ENCODE data around the gene VAV3.

VAV3 gene

DNA sequence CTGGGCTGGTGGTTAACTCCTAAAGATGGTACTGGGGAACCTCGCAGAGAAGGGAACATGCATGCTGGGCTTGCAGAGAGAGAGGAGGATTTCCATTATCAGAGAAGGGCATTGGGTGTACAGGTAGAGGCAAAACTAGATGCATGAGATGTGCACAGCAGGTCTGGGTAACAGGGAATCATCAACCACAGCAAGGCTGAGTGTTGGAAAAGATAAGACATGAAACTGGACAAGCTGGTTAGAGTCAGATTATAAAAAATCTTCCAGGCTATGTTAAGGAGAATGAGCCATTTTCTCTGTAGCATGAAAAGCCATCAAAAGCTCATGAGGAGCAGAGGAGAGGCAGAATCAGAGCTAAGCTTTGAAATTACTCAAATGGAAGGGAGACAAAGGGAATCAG is 147.8 kb downstream of the VAV3 start:
- Histone ChIP-seq H3K4me3 (ENCODE audit: low read length in 2 of 2) (no peak overlapping the region), H3K36me3 (ENCODE audit: control insufficient read depth in 2 of 2, insufficient read depth in 2 of 2, low read length in 2 of 2) (no peaks in the 10 kb centered on the region), H3K27ac (ENCODE audit: low read length) (no peak overlapping the region), H3K27me3 (ENCODE audit: control insufficient read depth in 1 of 2, insufficient read depth in 2 of 2, low read length in 2 of 2) (no peaks in the 10 kb centered on the region), H3K9ac (ENCODE audit: low read length in 2 of 2) (no peak overlapping the region), H3K4me1 (ENCODE audit: control insufficient read depth, insufficient read depth, low read length) (no peaks in the 10 kb centered on the region), H3K9me3 (ENCODE audit: control insufficient read depth in 2 of 2, low read length in 2 of 2) (no peaks in the 10 kb centered on the region)

DNA sequence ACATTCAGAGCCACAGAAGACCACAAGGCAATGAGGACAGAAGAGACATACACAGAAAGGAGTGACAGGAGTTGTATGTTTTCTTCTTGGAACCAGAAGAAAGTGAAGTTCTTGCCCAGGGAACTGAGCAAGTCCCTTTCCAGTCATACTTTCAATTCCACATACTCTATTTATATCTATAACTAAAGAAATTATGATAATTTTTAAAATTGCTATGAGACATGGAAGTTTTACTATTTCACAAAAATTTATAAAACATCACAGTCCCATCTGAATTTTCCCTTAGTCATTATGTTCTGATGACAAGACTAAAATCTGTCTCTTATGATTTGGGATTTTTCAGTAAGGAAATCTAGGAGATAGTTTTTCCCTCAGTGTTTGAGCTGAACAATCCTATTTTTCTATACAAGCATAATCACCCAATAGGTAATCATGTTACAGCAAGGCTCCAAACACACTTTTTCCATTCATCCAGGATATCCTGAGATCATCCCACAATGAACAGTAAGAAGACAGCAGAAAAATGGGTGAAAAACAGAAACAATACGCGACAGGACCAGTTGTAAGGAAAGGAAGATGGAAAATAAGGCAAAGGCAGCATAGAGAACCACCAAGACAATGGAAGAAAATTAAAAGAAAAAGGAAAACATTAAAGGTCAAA is 154.6 kb downstream of the VAV3 start:
- Histone ChIP-seq H3K9me3 (ENCODE audit: control insufficient read depth in 2 of 2, low read length in 2 of 2) (no peaks in the 10 kb centered on the region), H3K9ac (ENCODE audit: low read length in 2 of 2) (no peak overlapping the region), H3K27ac (ENCODE audit: low read length) (no peak overlapping the region), H3K27me3 (ENCODE audit: control insufficient read depth in 1 of 2, insufficient read depth in 2 of 2, low read length in 2 of 2) (no peaks in the 10 kb centered on the region), H3K36me3 (ENCODE audit: control insufficient read depth in 2 of 2, insufficient read depth in 2 of 2, low read length in 2 of 2) (no peaks in the 10 kb centered on the region), H3K4me3 (ENCODE audit: low read length in 2 of 2) (no peak overlapping the region), H3K4me1 (ENCODE audit: control insufficient read depth, insufficient read depth, low read length) (no peaks in the 10 kb centered on the region)

DNA sequence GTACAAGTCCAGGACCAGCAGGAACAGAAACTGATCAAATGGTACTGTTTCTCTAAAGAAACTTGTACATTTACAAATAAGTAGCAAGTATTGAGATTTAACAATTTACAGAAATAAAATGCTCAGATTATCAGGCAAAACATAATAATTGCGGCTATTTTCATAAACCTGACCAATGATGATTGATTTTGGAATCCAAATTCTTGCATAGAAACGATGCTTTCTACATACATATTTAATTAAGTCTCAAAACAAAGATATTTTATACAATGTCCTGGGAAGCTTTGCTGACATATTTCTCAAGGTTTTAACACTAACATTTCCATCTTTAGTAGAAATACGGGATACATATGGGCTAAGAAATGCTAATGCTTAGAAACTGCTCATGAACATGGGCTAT is 157.1 kb downstream of the VAV3 start:
- H3K4me1 ChIP-seq (ENCODE audit: control insufficient read depth, insufficient read depth, low read length) = no peaks in the 10 kb centered on the region
- H3K27ac ChIP-seq (ENCODE audit: low read length) = no peak overlapping the region
- no peaks in the 10 kb centered on the region for H3K36me3 ChIP-seq (ENCODE audit: control insufficient read depth in 2 of 2, insufficient read depth in 2 of 2, low read length in 2 of 2)
- H3K27me3 ChIP-seq (ENCODE audit: control insufficient read depth in 1 of 2, insufficient read depth in 2 of 2, low read length in 2 of 2) = no peaks in the 10 kb centered on the region
- H3K9me3 ChIP-seq (ENCODE audit: control insufficient read depth in 2 of 2, low read length in 2 of 2) = no peaks in the 10 kb centered on the region
- H3K9ac ChIP-seq (ENCODE audit: low read length in 2 of 2) = no peak overlapping the region
- no peak overlapping the region for H3K4me3 ChIP-seq (ENCODE audit: low read length in 2 of 2)

DNA sequence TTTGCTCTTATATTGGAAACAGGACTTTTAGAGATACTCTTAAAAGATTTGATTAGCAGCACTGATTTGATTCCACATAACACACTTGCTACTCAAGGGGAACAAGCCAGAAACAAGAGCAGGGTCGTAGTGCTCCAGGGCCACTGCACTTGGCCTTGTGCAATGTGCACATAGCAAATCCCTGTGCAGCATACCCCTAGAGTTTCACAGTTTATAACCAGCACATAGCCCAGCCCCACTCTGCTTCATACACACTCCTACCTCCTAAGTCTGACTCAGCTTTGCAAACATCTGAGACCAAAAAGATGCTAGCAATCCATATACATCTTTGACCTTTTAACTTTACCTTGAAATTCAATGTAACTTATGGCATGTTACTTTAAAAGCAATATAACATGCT is 157.6 kb downstream of the VAV3 start:
- H3K27ac ChIP-seq (ENCODE audit: low read length) = no peak overlapping the region
- H3K36me3 ChIP-seq (ENCODE audit: control insufficient read depth in 2 of 2, insufficient read depth in 2 of 2, low read length in 2 of 2) = no peaks in the 10 kb centered on the region
- no peak overlapping the region for H3K9ac ChIP-seq (ENCODE audit: low read length in 2 of 2)
- no peaks in the 10 kb centered on the region for H3K4me1 ChIP-seq (ENCODE audit: control insufficient read depth, insufficient read depth, low read length)
- H3K27me3 ChIP-seq (ENCODE audit: control insufficient read depth in 1 of 2, insufficient read depth in 2 of 2, low read length in 2 of 2) = no peaks in the 10 kb centered on the region
- H3K9me3 ChIP-seq (ENCODE audit: control insufficient read depth in 2 of 2, low read length in 2 of 2) = no peaks in the 10 kb centered on the region
- no peak overlapping the region for H3K4me3 ChIP-seq (ENCODE audit: low read length in 2 of 2)

DNA sequence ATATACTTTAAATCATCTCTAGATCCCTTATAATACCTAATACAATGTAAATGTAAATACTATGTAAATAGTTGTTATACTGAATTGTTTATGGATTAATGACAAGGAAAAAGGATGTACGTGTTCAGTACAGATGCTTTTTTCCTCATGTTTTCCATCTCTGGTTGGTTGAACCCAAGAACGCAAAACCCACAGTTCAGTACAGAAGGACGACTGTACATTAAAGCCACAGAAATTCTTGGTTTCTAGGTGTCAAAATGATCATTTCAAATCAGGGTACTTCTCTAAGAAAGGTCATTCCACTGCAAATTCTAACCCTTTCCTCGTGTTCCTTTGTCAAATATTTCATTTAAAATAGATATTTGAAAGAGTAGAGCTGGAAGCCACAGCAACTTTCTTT is 158.1 kb downstream of the VAV3 start:
- Histone ChIP-seq H3K9me3 (ENCODE audit: control insufficient read depth in 2 of 2, low read length in 2 of 2) (no peaks in the 10 kb centered on the region), H3K4me1 (ENCODE audit: control insufficient read depth, insufficient read depth, low read length) (no peaks in the 10 kb centered on the region), H3K27me3 (ENCODE audit: control insufficient read depth in 1 of 2, insufficient read depth in 2 of 2, low read length in 2 of 2) (no peaks in the 10 kb centered on the region), H3K27ac (ENCODE audit: low read length) (no peak overlapping the region), H3K4me3 (ENCODE audit: low read length in 2 of 2) (no peak overlapping the region), H3K9ac (ENCODE audit: low read length in 2 of 2) (no peak overlapping the region), H3K36me3 (ENCODE audit: control insufficient read depth in 2 of 2, insufficient read depth in 2 of 2, low read length in 2 of 2) (no peaks in the 10 kb centered on the region)

DNA sequence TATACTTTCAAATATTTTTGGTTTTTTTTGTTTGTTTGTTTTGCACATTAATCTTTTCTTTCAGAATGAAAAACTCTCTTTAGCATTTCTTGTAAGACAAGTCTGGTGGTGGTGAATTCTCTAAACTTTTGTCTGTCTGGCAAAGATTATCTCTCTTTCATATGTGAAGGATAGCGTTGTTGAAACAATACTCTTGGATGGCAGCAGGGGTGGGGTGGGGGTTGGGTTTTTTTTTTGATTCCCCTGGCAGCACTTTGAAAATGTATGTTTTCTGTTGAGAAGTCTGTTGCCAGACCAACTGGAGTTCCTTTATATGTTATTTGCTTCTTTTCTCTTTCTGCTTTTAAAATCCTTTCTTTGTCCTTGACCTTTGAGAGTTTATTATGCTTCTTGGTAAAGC is 160.2 kb downstream of the VAV3 start:
- Histone ChIP-seq H3K27ac (ENCODE audit: low read length) (no peak overlapping the region), H3K9me3 (ENCODE audit: control insufficient read depth in 2 of 2, low read length in 2 of 2) (no peaks in the 10 kb centered on the region), H3K4me3 (ENCODE audit: low read length in 2 of 2) (no peak overlapping the region), H3K27me3 (ENCODE audit: control insufficient read depth in 1 of 2, insufficient read depth in 2 of 2, low read length in 2 of 2) (no peaks in the 10 kb centered on the region), H3K9ac (ENCODE audit: low read length in 2 of 2) (no peak overlapping the region), H3K4me1 (ENCODE audit: control insufficient read depth, insufficient read depth, low read length) (no peaks in the 10 kb centered on the region), H3K36me3 (ENCODE audit: control insufficient read depth in 2 of 2, insufficient read depth in 2 of 2, low read length in 2 of 2) (no peaks in the 10 kb centered on the region)

DNA sequence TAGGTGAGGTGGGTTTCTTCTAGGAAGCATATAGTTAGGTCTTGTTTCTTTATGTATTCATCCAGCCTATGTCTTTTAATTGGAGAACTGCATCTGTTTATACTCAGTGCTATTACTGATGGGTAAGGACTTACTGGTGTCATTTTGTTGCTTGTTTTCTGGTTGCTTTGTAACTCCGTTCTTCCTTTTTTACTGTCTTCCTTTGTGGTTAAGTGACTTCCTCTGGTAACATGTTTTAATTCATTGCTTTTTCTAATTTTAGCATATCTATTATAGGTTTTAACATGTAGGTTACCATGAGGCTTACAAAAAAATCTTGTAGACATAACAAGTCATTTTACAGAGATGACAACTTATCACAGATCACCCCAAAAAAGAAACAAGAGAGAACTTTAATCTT is 160.8 kb downstream of the VAV3 start:
- H3K36me3 ChIP-seq (ENCODE audit: control insufficient read depth in 2 of 2, insufficient read depth in 2 of 2, low read length in 2 of 2) = no peaks in the 10 kb centered on the region
- no peak overlapping the region for H3K27ac ChIP-seq (ENCODE audit: low read length)
- H3K9me3 ChIP-seq (ENCODE audit: control insufficient read depth in 2 of 2, low read length in 2 of 2) = no peaks in the 10 kb centered on the region
- no peaks in the 10 kb centered on the region for H3K4me1 ChIP-seq (ENCODE audit: control insufficient read depth, insufficient read depth, low read length)
- no peak overlapping the region for H3K9ac ChIP-seq (ENCODE audit: low read length in 2 of 2)
- H3K4me3 ChIP-seq (ENCODE audit: low read length in 2 of 2) = no peak overlapping the region
- H3K27me3 ChIP-seq (ENCODE audit: control insufficient read depth in 1 of 2, insufficient read depth in 2 of 2, low read length in 2 of 2) = no peaks in the 10 kb centered on the region

DNA sequence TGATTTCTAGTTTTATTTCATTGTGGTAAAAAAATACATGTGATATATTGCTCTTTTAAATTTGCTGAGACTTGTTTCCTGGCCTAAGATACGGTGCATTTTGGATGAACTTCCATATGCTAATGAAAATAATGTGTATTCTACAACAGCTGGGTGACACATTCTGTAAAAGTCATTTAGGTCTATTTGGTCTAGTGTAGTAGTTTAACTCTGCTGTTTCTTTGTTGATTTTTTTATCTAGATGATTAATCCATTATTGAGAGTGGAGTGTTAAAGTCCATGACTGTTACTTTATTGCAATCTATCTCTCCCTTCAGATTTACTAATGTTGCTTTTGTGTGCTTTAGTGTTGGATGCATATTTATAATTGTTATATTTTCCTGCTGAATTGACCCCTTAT is 161.4 kb downstream of the VAV3 start:
- no peak overlapping the region for H3K9ac ChIP-seq (ENCODE audit: low read length in 2 of 2)
- no peak overlapping the region for H3K4me3 ChIP-seq (ENCODE audit: low read length in 2 of 2)
- H3K36me3 ChIP-seq (ENCODE audit: control insufficient read depth in 2 of 2, insufficient read depth in 2 of 2, low read length in 2 of 2) = no peaks in the 10 kb centered on the region
- no peaks in the 10 kb centered on the region for H3K27me3 ChIP-seq (ENCODE audit: control insufficient read depth in 1 of 2, insufficient read depth in 2 of 2, low read length in 2 of 2)
- H3K4me1 ChIP-seq (ENCODE audit: control insufficient read depth, insufficient read depth, low read length) = no peaks in the 10 kb centered on the region
- no peaks in the 10 kb centered on the region for H3K9me3 ChIP-seq (ENCODE audit: control insufficient read depth in 2 of 2, low read length in 2 of 2)
- H3K27ac ChIP-seq (ENCODE audit: low read length) = no peak overlapping the region

DNA sequence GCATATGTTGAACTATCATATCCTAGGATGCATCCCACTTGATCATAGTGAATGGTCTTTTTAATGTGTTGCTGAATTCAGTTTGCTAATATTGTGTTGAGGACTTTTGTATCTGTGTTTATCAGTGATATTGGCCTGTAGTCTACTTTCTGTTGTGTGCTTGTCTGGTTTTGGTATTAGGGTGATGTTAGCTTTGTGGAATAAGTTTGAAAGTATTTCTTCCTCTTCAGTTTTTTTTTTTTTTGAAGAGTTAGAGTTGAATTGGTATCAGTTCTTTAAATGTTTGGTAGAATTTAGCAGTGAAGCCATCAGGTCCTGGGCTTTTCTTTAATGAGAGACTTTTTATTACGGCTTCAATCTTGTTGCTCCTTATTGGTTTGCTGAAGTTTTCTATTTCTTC is 162.3 kb downstream of the VAV3 start:
- no peaks in the 10 kb centered on the region for H3K27me3 ChIP-seq (ENCODE audit: control insufficient read depth in 1 of 2, insufficient read depth in 2 of 2, low read length in 2 of 2)
- H3K9ac ChIP-seq (ENCODE audit: low read length in 2 of 2) = no peak overlapping the region
- H3K27ac ChIP-seq (ENCODE audit: low read length) = no peak overlapping the region
- no peak overlapping the region for H3K4me3 ChIP-seq (ENCODE audit: low read length in 2 of 2)
- H3K36me3 ChIP-seq (ENCODE audit: control insufficient read depth in 2 of 2, insufficient read depth in 2 of 2, low read length in 2 of 2) = no peaks in the 10 kb centered on the region
- H3K9me3 ChIP-seq (ENCODE audit: control insufficient read depth in 2 of 2, low read length in 2 of 2) = no peaks in the 10 kb centered on the region
- H3K4me1 ChIP-seq (ENCODE audit: control insufficient read depth, insufficient read depth, low read length) = no peaks in the 10 kb centered on the region

DNA sequence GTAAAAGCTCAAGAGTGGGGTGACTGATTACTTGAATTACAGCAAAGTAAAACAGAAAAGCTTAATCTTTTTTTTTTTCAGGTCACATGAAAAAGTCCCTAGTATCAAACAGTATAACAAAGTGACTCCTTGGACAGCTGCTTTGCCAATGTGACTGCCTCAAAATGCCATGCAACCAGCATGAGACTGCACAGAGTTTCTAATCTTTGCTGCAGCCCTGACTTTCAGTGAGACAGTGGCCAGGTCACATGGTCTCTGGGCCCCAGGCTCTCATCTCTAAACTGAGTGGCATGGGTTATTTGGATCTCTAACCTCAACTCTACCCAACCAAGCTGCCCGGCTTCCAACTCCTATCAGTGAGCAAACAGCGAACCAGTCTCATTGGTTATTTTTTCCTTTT is 169.0 kb downstream of the VAV3 start:
- Histone ChIP-seq H3K9ac (ENCODE audit: low read length in 2 of 2) (no peak overlapping the region), H3K36me3 (ENCODE audit: control insufficient read depth in 2 of 2, insufficient read depth in 2 of 2, low read length in 2 of 2) (no peaks in the 10 kb centered on the region), H3K4me3 (ENCODE audit: low read length in 2 of 2) (no peak overlapping the region), H3K9me3 (ENCODE audit: control insufficient read depth in 2 of 2, low read length in 2 of 2) (no peaks in the 10 kb centered on the region), H3K4me1 (ENCODE audit: control insufficient read depth, insufficient read depth, low read length) (no peaks in the 10 kb centered on the region), H3K27me3 (ENCODE audit: control insufficient read depth in 1 of 2, insufficient read depth in 2 of 2, low read length in 2 of 2) (no peaks in the 10 kb centered on the region), H3K27ac (ENCODE audit: low read length) (no peak overlapping the region)

DNA sequence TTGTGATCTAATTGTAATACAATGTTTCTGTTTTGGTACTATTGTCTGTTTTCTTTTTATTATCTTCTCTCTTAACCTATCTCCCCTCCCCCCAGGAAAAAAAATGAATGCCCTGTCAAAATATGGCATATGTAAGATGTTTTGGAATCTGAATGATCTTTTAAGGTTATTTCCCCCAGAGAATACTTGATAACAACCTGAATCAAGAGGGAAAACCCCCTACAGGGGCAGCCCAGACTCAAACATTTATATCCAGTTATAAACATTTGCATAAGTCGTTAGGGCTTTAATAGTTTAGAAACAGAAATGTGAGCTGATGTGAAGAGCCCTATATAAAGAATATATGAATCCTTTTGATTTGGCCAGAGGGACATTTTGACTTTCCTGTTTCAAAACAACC is 169.5 kb downstream of the VAV3 start:
- Histone ChIP-seq H3K36me3 (ENCODE audit: control insufficient read depth in 2 of 2, insufficient read depth in 2 of 2, low read length in 2 of 2) (no peaks in the 10 kb centered on the region), H3K9ac (ENCODE audit: low read length in 2 of 2) (no peak overlapping the region), H3K27me3 (ENCODE audit: control insufficient read depth in 1 of 2, insufficient read depth in 2 of 2, low read length in 2 of 2) (no peaks in the 10 kb centered on the region), H3K4me1 (ENCODE audit: control insufficient read depth, insufficient read depth, low read length) (no peaks in the 10 kb centered on the region), H3K9me3 (ENCODE audit: control insufficient read depth in 2 of 2, low read length in 2 of 2) (no peaks in the 10 kb centered on the region), H3K27ac (ENCODE audit: low read length) (no peak overlapping the region), H3K4me3 (ENCODE audit: low read length in 2 of 2) (no peak overlapping the region)
